A549 treated with AZD9567 at 1 μM for 4 hours (cell line): ENCODE results near the gene PERCC1. TPM values are rescaled to one million over a fixed set of nuclear protein-coding genes. Genes with fewer than 3 reads are reported as not detected.

Experiments used
- total RNA-seq: library from RNA; stranded (reverse); fragments of 200-300 nt; extraction: Qiagen RNA extraction; gene quantifications from 5 replicates; pipeline ENCODE4 v1.2.3, GENCODE V29; 2022; ENCODE audit not compliant: insufficient read depth

The PERCC1 gene
- not detected in 5 replicates for total RNA-seq

GRCh38 chr16:1430759-1431496, at the start of gene PERCC1:
TSS of gene PERCC1 (plus strand) at chr16:1431078. CDS start at chr16:1432594, 1,516 bp downstream.

GRCh38 chr16:1414532-1415260, 16.2 kb upstream of the PERCC1 start, which contains the start of gene UNKL:
TSS of gene UNKL (minus strand) at chr16:1414704. CDS start at chr16:1414691, 13 bp downstream.

GRCh38 chr16:1443980-1444729, 13.3 kb downstream of the PERCC1 start, which contains the start of gene CCDC154:
TSS of gene CCDC154 (minus strand) at chr16:1444556. CDS start at chr16:1444322, 234 bp downstream.

GRCh38 chr16:1474796-1475551, 44.1 kb downstream of the PERCC1 start, which contains the start of gene CLCN7:
TSS of gene CLCN7 (minus strand) at chr16:1475028. CDS start at chr16:1474974, 54 bp downstream.

Other genes with a start within 250 kb of the PERCC1 start
- 0.09 TPM in 1 of 5 replicates, not detected in the others for gene TPSG1, start 205.8 kb upstream of the PERCC1 start, total RNA-seq
- gene TPSB2, start 200.9 kb upstream of the PERCC1 start, total RNA-seq, result 0.06 to 0.07 TPM in 2 of 5 replicates, not detected in the others
- gene TPSAB1, start 190.4 kb upstream of the PERCC1 start, total RNA-seq, result 0.07 to 0.13 TPM in 2 of 5 replicates, not detected in the others
- not detected in 5 replicates for gene TPSD1, start 175.0 kb upstream of the PERCC1 start, total RNA-seq
- gene UBE2I, start 121.4 kb upstream of the PERCC1 start, total RNA-seq, result 159 to 274 TPM (median 175 TPM) in 5 replicates
- gene BAIAP3, start 97.4 kb upstream of the PERCC1 start, total RNA-seq, result 0.98 to 2.9 TPM (median 1.5 TPM) in 5 replicates
- gene TSR3, start 79.2 kb upstream of the PERCC1 start, total RNA-seq, result 59.3 to 92.9 TPM (median 87.3 TPM) in 5 replicates
- gene GNPTG, start 79.1 kb upstream of the PERCC1 start, total RNA-seq, result 35.0 to 37.5 TPM (median 36.2 TPM) in 5 replicates
- 21.2 to 32.6 TPM (median 27.6 TPM) in 5 replicates for gene UNKL, start 16.4 kb upstream of the PERCC1 start, total RNA-seq
- 33.8 to 41.3 TPM (median 40.0 TPM) in 5 replicates for gene UQCC4, start 10.3 kb upstream of the PERCC1 start, total RNA-seq
- 0.34 to 0.41 TPM (median 0.38 TPM) in 4 of 5 replicates, not detected in the other for gene CCDC154, start 13.5 kb downstream of the PERCC1 start, total RNA-seq
- gene CLCN7, start 44.0 kb downstream of the PERCC1 start, total RNA-seq, result 29.4 to 77.2 TPM (median 76.2 TPM) in 5 replicates
- not detected in 5 replicates for gene PTX4, start 57.9 kb downstream of the PERCC1 start, total RNA-seq
- 30.9 to 51.8 TPM (median 48.4 TPM) in 5 replicates for gene TELO2, start 62.3 kb downstream of the PERCC1 start, total RNA-seq
- gene TMEM204, start 102.6 kb downstream of the PERCC1 start, total RNA-seq, result 0.05 to 0.07 TPM (median 0.06 TPM) in 4 of 5 replicates, not detected in the other
- gene IFT140, start 181.0 kb downstream of the PERCC1 start, total RNA-seq, result 5.4 to 9.4 TPM (median 8.5 TPM) in 5 replicates
- gene CRAMP1, start 181.3 kb downstream of the PERCC1 start, total RNA-seq, result 10.3 to 19.6 TPM (median 16.7 TPM) in 5 replicates
- gene JPT2, start 247.2 kb downstream of the PERCC1 start, total RNA-seq, result 156 to 277 TPM (median 157 TPM) in 5 replicates